Measurements from ENCODE around the gene LIPC.

LIPC gene

DNA sequence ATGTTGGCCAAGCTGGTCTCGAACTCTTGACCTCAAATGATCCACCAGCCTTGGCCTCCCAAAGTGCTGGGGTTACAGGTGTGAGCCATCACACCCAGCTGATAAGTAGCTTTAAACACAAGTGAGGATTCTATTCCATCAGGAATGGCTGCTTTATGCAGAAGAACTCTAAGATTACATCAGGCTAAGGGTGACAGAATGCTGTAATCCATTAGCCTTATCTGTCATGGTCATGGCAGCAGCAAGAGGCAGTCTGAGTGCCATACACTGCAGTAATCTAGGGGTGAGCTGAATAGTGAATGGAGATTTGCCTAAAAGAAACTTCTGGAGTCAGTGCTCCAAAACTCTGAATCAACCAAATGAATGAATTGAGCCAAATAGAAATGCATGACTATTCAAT lies 39.6 kb downstream of the LIPC start:
- no peak overlapping the region for H2AK5ac ChIP-seq (ENCODE audit: low read depth, low read length)
- DNase-seq (ENCODE audit: low spot score) = no peak
- no peak overlapping the region for H2AFZ ChIP-seq (ENCODE audit: low read length)
- H3K4me1 ChIP-seq (ENCODE audit: control insufficient read depth in 2 of 2, insufficient read depth in 1 of 2, low read depth in 1 of 2, low read length in 2 of 2) = peaks cover 23 to 26% of the 10 kb centered on the region in 2 donors
- no peak overlapping the region for H4K8ac ChIP-seq (ENCODE audit: low read depth, low read length)
- H3K36me3 ChIP-seq (replicated peaks in 1 of 2; ENCODE audit: control insufficient read depth in 2 of 2, insufficient read depth in 2 of 2, low read length in 2 of 2) = no peaks in the 10 kb centered on the region
- H3K18ac ChIP-seq (ENCODE audit: low read length) = no peak overlapping the region
- no peak overlapping the region for H3K4me3 ChIP-seq (ENCODE audit: low read length in 2 of 2)
- no peak overlapping the region for H2BK5ac ChIP-seq (ENCODE audit: low read length)
- no peak overlapping the region for H2BK15ac ChIP-seq (ENCODE audit: low read length)
- no peak overlapping the region for H3K27ac ChIP-seq (replicated peaks; ENCODE audit: low read length)
- no peak overlapping the region for H2BK12ac ChIP-seq (ENCODE audit: low read length)
- H3K4ac ChIP-seq (ENCODE audit: low read length) = no peak overlapping the region
- H3K27me3 ChIP-seq (ENCODE audit: control insufficient read depth in 3 of 3, insufficient read depth in 3 of 3, low read depth in 1 of 3, low read length in 3 of 3) = no peaks in the 10 kb centered on the region
- H2BK120ac ChIP-seq (ENCODE audit: low read depth, low read length) = no peak overlapping the region
- no CpG with 5 or more reads among the region's 1 CpG for WGBS, 2 donors (ENCODE audit: extremely low coverage in 2 of 2, insufficient read length in 2 of 2, insufficient replicate concordance in 1 of 2)
- H3K23ac ChIP-seq (ENCODE audit: low read depth, low read length, poor library complexity) = no peak overlapping the region
- H3K79me1 ChIP-seq (ENCODE audit: low read depth, low read length) = no peaks in the 10 kb centered on the region
- H3K9me3 ChIP-seq (replicated peaks in 1 of 2; ENCODE audit: control insufficient read depth in 2 of 2, insufficient read depth in 1 of 2, low read depth in 1 of 2, low read length in 2 of 2) = no peaks in the 10 kb centered on the region
- H3K9ac ChIP-seq (ENCODE audit: low read depth, low read length, poor library complexity) = no peak overlapping the region
- no peak overlapping the region for H3K4me2 ChIP-seq (ENCODE audit: insufficient read depth, low read length, poor library complexity, severe bottlenecking)
- H3K14ac ChIP-seq (ENCODE audit: low read length) = no peak overlapping the region
- no peak overlapping the region for H4K91ac ChIP-seq (ENCODE audit: low read depth, low read length, poor library complexity)

DNA sequence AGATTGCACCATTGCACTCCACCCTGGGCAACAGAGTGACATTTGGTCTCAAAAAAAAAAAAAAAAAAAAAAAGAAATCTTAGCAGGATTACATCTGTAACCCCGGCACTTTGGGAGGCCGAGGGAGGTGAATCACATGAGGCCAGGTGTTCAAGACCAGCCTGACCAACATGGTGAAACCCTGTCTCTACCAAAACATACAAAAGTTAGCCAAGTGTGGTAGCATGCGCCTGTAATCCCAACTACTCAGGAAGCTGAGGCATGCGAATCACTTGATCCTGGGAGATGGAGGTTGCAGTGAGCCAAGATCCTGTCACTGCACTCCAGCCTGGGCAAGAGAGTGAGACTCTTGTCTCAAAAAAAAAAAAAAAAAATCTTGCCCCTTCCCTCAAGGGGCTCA lies 40.4 kb downstream of the LIPC start:
- no CpG with 5 or more reads among the region's 4 CpGs for WGBS, 2 donors (ENCODE audit: extremely low coverage in 2 of 2, insufficient read length in 2 of 2, insufficient replicate concordance in 1 of 2)
- H3K4me2 ChIP-seq (ENCODE audit: insufficient read depth, low read length, poor library complexity, severe bottlenecking) = no peak overlapping the region

DNA sequence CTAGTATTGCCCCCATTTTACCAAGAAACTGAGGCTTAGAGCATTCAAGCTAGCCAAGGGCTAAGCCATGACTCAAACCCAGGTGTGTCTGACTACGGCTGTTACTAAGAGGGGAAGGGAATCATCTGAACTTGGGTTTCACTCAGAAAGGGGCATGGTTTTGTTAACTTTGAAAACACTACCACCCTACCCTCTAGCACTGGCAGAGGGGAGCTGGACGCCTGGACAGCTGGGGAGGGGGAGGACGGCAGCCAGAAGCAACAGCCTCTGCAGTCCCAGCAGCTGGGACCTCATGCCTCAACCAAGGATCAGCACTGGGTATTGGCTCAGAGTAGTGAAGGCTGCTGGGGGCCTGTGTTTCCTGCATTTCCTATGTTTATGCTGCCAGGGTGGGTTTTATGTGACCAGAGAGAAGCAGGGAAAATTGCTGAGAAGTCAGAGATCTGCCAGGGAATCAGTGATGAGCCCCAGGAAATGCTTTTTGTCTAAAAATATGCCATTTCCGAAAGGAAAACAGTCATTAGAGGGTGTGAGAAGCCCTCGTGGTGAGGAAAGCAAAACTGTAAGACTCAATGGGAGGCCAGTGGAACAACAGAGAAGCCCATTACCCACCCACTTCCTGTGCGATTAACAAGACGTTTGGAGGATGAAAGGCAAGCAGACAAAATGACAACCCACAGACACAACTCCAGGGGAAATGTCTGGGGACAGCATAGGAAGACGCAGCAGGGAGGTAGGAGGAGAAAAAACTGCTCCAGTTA lies 41.2 kb downstream of the LIPC start:
- WGBS, 2 donors (ENCODE audit: extremely low coverage in 2 of 2, insufficient read length in 2 of 2, insufficient replicate concordance in 1 of 2) = no CpG with 5 or more reads among the region's 8 CpGs
- Histone ChIP-seq H3K4me1 (ENCODE audit: control insufficient read depth in 2 of 2, insufficient read depth in 1 of 2, low read depth in 1 of 2, low read length in 2 of 2) (peaks cover 26 to 31% of the 10 kb centered on the region in 2 donors), H2BK15ac (ENCODE audit: low read length) (peak overlapping the region; percentile 7), H2AK5ac (ENCODE audit: low read depth, low read length) (no peak overlapping the region), H3K79me1 (ENCODE audit: low read depth, low read length) (no peaks in the 10 kb centered on the region), H3K18ac (ENCODE audit: low read length) (no peak overlapping the region), H3K36me3 (replicated peaks in 1 of 2; ENCODE audit: control insufficient read depth in 2 of 2, insufficient read depth in 2 of 2, low read length in 2 of 2) (no peaks in the 10 kb centered on the region), H4K91ac (ENCODE audit: low read depth, low read length, poor library complexity) (no peak overlapping the region), H3K9me3 (replicated peaks in 1 of 2; ENCODE audit: control insufficient read depth in 2 of 2, insufficient read depth in 1 of 2, low read depth in 1 of 2, low read length in 2 of 2) (no peaks in the 10 kb centered on the region), H3K9ac (ENCODE audit: low read depth, low read length, poor library complexity) (no peak overlapping the region), H2BK5ac (ENCODE audit: low read length) (no peak overlapping the region), H4K8ac (ENCODE audit: low read depth, low read length) (no peak overlapping the region), H3K23ac (ENCODE audit: low read depth, low read length, poor library complexity) (no peak overlapping the region), H3K27me3 (ENCODE audit: control insufficient read depth in 3 of 3, insufficient read depth in 3 of 3, low read depth in 1 of 3, low read length in 3 of 3) (no peaks in the 10 kb centered on the region), H2AFZ (ENCODE audit: low read length) (peak overlapping the region; percentile 90), H3K4me3 (ENCODE audit: low read length in 2 of 2) (peak overlapping the region in 1 of 2 donors; percentile 7), H2BK12ac (ENCODE audit: low read length) (no peak overlapping the region), H3K14ac (ENCODE audit: low read length) (no peak overlapping the region), H3K4ac (ENCODE audit: low read length) (no peak overlapping the region), H3K4me2 (ENCODE audit: insufficient read depth, low read length, poor library complexity, severe bottlenecking) (no peak overlapping the region), H3K27ac (replicated peaks; ENCODE audit: low read length) (no peak overlapping the region), H2BK120ac (ENCODE audit: low read depth, low read length) (no peak overlapping the region)
- no peak for DNase-seq (ENCODE audit: low spot score)

More for the DNA sequence above, 40.4 kb downstream of the LIPC start:
- Histone ChIP-seq H3K79me1 (ENCODE audit: low read depth, low read length) (no peaks in the 10 kb centered on the region), H2BK120ac (ENCODE audit: low read depth, low read length) (no peak overlapping the region), H3K9ac (ENCODE audit: low read depth, low read length, poor library complexity) (no peak overlapping the region), H3K27ac (replicated peaks; ENCODE audit: low read length) (no peak overlapping the region), H4K8ac (ENCODE audit: low read depth, low read length) (no peak overlapping the region), H4K91ac (ENCODE audit: low read depth, low read length, poor library complexity) (no peak overlapping the region), H3K4ac (ENCODE audit: low read length) (no peak overlapping the region), H2AFZ (ENCODE audit: low read length) (no peak overlapping the region), H3K27me3 (ENCODE audit: control insufficient read depth in 3 of 3, insufficient read depth in 3 of 3, low read depth in 1 of 3, low read length in 3 of 3) (no peaks in the 10 kb centered on the region), H2BK12ac (ENCODE audit: low read length) (no peak overlapping the region), H2BK15ac (ENCODE audit: low read length) (no peak overlapping the region), H3K18ac (ENCODE audit: low read length) (no peak overlapping the region), H3K23ac (ENCODE audit: low read depth, low read length, poor library complexity) (no peak overlapping the region), H2AK5ac (ENCODE audit: low read depth, low read length) (no peak overlapping the region), H3K4me3 (ENCODE audit: low read length in 2 of 2) (no peak overlapping the region), H3K4me1 (ENCODE audit: control insufficient read depth in 2 of 2, insufficient read depth in 1 of 2, low read depth in 1 of 2, low read length in 2 of 2) (peaks cover 26 to 28% of the 10 kb centered on the region in 2 donors), H3K14ac (ENCODE audit: low read length) (no peak overlapping the region), H3K9me3 (replicated peaks in 1 of 2; ENCODE audit: control insufficient read depth in 2 of 2, insufficient read depth in 1 of 2, low read depth in 1 of 2, low read length in 2 of 2) (no peaks in the 10 kb centered on the region), H2BK5ac (ENCODE audit: low read length) (no peak overlapping the region), H3K36me3 (replicated peaks in 1 of 2; ENCODE audit: control insufficient read depth in 2 of 2, insufficient read depth in 2 of 2, low read length in 2 of 2) (no peaks in the 10 kb centered on the region)
- no peak for DNase-seq (ENCODE audit: low spot score)

DNA sequence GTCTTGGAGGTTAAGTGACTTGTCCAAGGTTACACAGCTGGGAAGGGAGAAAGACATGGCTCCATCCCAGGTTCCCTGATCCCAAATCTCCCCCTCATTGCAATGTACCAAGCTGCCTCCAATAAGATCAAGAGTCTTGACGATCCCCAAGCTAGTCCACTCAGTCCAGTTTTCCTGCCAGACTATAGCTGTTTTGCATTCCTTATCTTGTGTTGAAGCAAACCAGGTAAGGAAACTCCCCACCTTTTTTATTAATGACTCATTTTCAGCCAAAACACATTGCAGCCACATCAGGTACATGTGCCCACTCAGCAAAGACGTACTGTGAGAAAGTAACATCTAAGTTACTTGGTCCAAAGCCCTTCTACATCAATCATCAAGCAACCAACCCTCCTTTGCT lies 41.9 kb downstream of the LIPC start:
- WGBS, 2 donors (ENCODE audit: extremely low coverage in 2 of 2, insufficient read length in 2 of 2, insufficient replicate concordance in 1 of 2) = no CpG with 5 or more reads among the region's 2 CpGs
- Histone ChIP-seq H3K27ac (replicated peaks; ENCODE audit: low read length) (no peak overlapping the region), H3K36me3 (replicated peaks in 1 of 2; ENCODE audit: control insufficient read depth in 2 of 2, insufficient read depth in 2 of 2, low read length in 2 of 2) (no peaks in the 10 kb centered on the region)

More for the DNA sequence above, 41.9 kb downstream of the LIPC start:
- Histone ChIP-seq H3K27me3 (ENCODE audit: control insufficient read depth in 3 of 3, insufficient read depth in 3 of 3, low read depth in 1 of 3, low read length in 3 of 3) (no peaks in the 10 kb centered on the region), H3K18ac (ENCODE audit: low read length) (no peak overlapping the region), H2BK12ac (ENCODE audit: low read length) (no peak overlapping the region), H3K9ac (ENCODE audit: low read depth, low read length, poor library complexity) (no peak overlapping the region), H3K4ac (ENCODE audit: low read length) (no peak overlapping the region), H2BK5ac (ENCODE audit: low read length) (no peak overlapping the region), H3K23ac (ENCODE audit: low read depth, low read length, poor library complexity) (no peak overlapping the region), H2AFZ (ENCODE audit: low read length) (peak overlapping the region; percentile 90), H3K4me1 (ENCODE audit: control insufficient read depth in 2 of 2, insufficient read depth in 1 of 2, low read depth in 1 of 2, low read length in 2 of 2) (peaks cover 26 to 31% of the 10 kb centered on the region in 2 donors), H4K91ac (ENCODE audit: low read depth, low read length, poor library complexity) (no peak overlapping the region), H3K9me3 (replicated peaks in 1 of 2; ENCODE audit: control insufficient read depth in 2 of 2, insufficient read depth in 1 of 2, low read depth in 1 of 2, low read length in 2 of 2) (no peaks in the 10 kb centered on the region), H2AK5ac (ENCODE audit: low read depth, low read length) (no peak overlapping the region), H4K8ac (ENCODE audit: low read depth, low read length) (no peak overlapping the region), H3K14ac (ENCODE audit: low read length) (no peak overlapping the region), H3K4me3 (ENCODE audit: low read length in 2 of 2) (no peak overlapping the region), H3K4me2 (ENCODE audit: insufficient read depth, low read length, poor library complexity, severe bottlenecking) (no peak overlapping the region), H3K79me1 (ENCODE audit: low read depth, low read length) (no peaks in the 10 kb centered on the region), H2BK120ac (ENCODE audit: low read depth, low read length) (no peak overlapping the region), H2BK15ac (ENCODE audit: low read length) (no peak overlapping the region)
- no peak for DNase-seq (ENCODE audit: low spot score)

Data from neuronal stem cell (in vitro differentiated cells).